ENCODE data around the gene CDC25A. TPM values are rescaled to one million over a fixed set of nuclear protein-coding genes. Genes with fewer than 3 reads are reported as not detected.
"Not testable (repeated sequence)": the region's sequence is repeated elsewhere in the genome, so short reads cannot be mapped to it uniquely, and the experiment has no call there.

CDC25A gene
- total and polyA plus RNA-seq, 8 donors = 0.28 to 1.1 (median 0.72) TPM

DNA sequence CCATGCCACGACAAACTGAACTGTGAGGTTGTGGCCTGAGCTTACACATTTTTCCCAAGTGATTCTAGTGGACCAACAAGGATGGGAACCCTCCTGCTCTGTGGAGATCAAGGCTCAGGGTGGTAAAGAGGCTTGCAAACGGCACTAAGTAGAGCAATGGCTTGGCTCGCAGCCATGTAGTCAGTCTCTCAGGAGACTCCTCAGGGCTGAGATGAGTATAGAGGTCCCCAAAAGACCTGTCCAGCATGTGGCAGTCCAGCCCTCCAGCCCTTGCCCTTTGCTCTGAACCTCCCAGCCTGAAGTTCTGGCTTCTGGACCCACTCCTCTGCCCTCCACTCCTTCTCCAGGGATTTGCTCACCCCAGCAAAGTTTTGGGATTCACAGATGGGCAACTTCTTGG, 26.8 kb upstream of the CDC25A start:
- no peaks in the 10 kb centered on the region for H3K36me3 ChIP-seq
- ATAC-seq (peak; percentile 20 to 54 (median 35)), DNase-seq (no peak), FAIRE-seq (no peak)
- 54 to 57% methylated on average over 3 of the region's 3 CpGs for WGBS, 2 donors
- H3K4me1 ChIP-seq = peaks cover 0 to 11% (median 0%) of the 10 kb centered on the region in 3 donors
- intact Hi-C loops (cut with DNase I) = no loop called here
- H3K27ac ChIP-seq = peak overlapping the region in 1 of 4 donors; percentile 4
- H3K4me3 ChIP-seq = no peak overlapping the region
- no peaks in the 10 kb centered on the region for H3K9me3 ChIP-seq
- TF ChIP-seq, protein P1, sequence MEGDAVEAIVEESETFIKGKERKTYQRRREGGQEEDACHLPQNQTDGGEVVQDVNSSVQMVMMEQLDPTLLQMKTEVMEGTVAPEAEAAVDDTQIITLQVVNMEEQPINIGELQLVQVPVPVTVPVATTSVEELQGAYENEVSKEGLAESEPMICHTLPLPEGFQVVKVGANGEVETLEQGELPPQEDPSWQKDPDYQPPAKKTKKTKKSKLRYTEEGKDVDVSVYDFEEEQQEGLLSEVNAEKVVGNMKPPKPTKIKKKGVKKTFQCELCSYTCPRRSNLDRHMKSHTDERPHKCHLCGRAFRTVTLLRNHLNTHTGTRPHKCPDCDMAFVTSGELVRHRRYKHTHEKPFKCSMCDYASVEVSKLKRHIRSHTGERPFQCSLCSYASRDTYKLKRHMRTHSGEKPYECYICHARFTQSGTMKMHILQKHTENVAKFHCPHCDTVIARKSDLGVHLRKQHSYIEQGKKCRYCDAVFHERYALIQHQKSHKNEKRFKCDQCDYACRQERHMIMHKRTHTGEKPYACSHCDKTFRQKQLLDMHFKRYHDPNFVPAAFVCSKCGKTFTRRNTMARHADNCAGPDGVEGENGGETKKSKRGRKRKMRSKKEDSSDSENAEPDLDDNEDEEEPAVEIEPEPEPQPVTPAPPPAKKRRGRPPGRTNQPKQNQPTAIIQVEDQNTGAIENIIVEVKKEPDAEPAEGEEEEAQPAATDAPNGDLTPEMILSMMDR (IDR thresholded peaks at IDR 0.05) = no peak
- H3K27me3 ChIP-seq = no peaks in the 10 kb centered on the region

DNA sequence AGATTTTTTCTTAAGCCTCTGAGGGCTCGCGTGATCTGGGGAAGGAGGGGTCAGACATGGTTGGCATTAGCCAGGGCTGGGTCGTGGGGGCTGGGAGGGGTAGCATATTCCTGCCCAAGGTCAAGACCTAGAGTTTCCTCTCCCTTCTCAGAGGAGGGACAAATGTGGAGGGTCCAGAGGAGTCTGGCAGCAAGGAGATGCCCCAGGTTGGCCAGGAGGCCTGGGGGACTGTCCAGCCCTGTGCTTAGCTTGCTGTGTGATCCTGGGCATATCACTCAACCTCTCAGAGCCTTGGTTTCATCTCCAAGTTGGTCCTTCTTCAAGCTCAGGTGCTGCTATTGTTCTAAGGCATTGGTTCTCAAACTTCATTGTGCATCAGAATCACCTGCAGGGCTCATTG, 26.0 kb upstream of the CDC25A start:
- FAIRE-seq = no peak
- WGBS, 2 donors = 87 to 88% methylated on average over 3 of the region's 3 CpGs

DNA sequence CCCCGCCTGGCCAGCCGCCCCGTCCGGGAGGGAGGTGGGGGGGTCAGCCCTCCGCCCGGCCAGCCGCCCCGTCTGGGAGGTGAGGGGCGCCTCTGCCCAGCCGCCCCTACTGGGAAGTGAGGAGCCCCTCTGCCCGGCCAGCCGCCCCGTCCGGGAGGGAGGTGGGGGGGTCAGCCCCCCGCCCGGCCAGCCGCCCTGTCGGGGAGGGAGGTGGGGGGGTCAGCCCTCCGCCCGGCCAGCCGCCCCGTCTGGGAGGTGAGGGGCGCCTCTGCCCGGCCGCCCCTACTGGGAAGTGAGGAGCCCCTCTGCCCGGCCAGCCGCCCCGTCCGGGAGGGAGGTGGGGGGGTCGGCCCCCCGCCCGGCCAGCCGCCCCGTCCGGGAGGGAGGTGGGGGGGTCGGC, 23.6 kb upstream of the CDC25A start:
- ATAC-seq; FAIRE-seq; H3K9me3 ChIP-seq; DNase-seq; H3K4me3 ChIP-seq; H3K36me3 ChIP-seq; H3K27ac ChIP-seq; intact Hi-C loops (cut with DNase I); H3K27me3 ChIP-seq: not testable (repeated sequence)
- peaks cover 0 to 11% (median 0%) of the 10 kb centered on the region in 3 donors for H3K4me1 ChIP-seq
- WGBS, 2 donors = 92 to 99% methylated on average over 12 to 15 of the region's 36 CpGs

More for the DNA sequence above, 26.0 kb upstream of the CDC25A start:
- Histone ChIP-seq H3K4me1 (peaks cover 0 to 11% (median 0%) of the 10 kb centered on the region in 3 donors), H3K27me3 (no peaks in the 10 kb centered on the region), H3K4me3 (no peak overlapping the region), H3K9me3 (no peaks in the 10 kb centered on the region), H3K27ac (no peak overlapping the region), H3K36me3 (no peaks in the 10 kb centered on the region)
- TF ChIP-seq, protein P1 (IDR thresholded peaks at IDR 0.05) = no peak
- DNase-seq (no peak), ATAC-seq (no peak)
- intact Hi-C loops (cut with DNase I) = no loop called here

DNA sequence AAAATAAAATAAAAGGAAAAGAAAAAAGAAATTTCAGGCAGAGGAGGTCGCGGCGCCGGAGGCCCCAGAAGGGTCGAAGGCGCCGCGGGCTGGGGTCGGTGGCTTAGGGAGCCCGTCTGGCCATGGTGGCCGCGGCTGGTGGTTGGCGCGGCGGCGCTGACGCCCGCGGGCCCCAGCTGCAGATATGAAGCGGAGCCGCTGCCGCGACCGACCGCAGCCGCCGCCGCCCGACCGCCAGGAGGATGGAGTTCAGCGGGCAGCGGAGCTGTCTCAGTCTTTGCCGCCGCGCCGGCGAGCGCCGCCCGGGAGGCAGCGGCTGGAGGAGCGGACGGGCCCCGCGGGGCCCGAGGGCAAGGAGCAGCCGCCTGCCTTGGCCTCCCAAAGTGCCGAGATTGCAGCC, 22.3 kb upstream of the CDC25A start:
- intact Hi-C loops (cut with DNase I); H3K36me3 ChIP-seq; FAIRE-seq; DNase-seq; H3K9me3 ChIP-seq; H3K27me3 ChIP-seq; H3K4me1 ChIP-seq; H3K4me3 ChIP-seq; ATAC-seq; H3K27ac ChIP-seq: not testable (repeated sequence)
- WGBS, 2 donors = 82% methylated on average over 35 to 38 of the region's 48 CpGs

DNA sequence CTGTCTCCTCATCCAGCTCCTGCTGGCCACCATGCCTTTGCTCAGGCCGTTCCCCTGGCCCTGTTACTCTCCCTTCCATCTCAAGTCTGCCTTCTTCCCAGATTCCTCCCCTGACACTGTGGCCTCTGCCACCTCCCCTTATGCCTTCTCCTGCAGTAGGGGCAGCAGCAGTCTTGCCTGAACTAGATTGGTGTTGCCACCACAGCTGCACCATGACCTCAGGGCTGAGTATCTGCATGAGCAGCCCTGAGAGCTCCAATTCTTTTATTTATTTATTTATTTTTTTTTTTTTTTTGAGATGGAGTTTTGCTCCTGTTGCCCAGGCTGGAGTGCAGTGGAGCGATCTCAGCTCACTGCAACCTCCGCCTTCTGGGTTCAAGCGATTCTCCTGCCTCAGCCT, 21.2 kb upstream of the CDC25A start:
- Histone ChIP-seq H3K27ac (no peak overlapping the region), H3K27me3 (no peaks in the 10 kb centered on the region), H3K4me1 (no peaks in the 10 kb centered on the region), H3K9me3 (no peaks in the 10 kb centered on the region), H3K36me3 (no peaks in the 10 kb centered on the region), H3K4me3 (no peak overlapping the region)
- no peak for DNase-seq
- intact Hi-C loops (cut with DNase I) = no loop called here
- TF ChIP-seq, protein P1 (IDR thresholded peaks at IDR 0.05) = no peak
- ATAC-seq = no peak
- WGBS, 2 donors = 90 to 92% methylated on average over 4 of the region's 4 CpGs
- no peak for FAIRE-seq

DNA sequence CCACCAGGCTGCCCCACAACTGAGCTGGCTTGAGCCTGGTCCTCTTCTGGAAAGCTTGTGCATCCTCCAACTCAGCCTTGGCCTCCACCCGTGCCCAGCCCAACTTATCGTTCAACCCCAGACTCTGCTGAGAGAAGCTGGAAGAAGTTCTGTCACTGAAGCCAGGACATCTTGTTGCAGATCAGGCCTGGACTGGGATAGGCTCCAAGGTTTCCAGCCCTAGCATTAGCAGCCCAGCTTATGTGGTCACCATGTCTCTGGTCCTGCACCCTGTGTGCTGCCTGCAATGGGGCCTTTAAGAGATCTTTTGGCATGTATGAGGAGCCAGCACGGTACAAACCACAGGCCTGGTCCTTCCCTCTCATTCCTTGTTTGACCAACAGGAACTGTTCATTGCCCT, 19.9 kb upstream of the CDC25A start:
- peak in 1 of 4 donors; percentile 12 for ATAC-seq
- intact Hi-C loops (cut with DNase I) = no loop called here
- FAIRE-seq = no peak
- H3K27me3 ChIP-seq = no peaks in the 10 kb centered on the region
- no peaks in the 10 kb centered on the region for H3K9me3 ChIP-seq
- 77 to 83% methylated on average over 3 of the region's 3 CpGs for WGBS, 2 donors
- TF ChIP-seq, protein P1 (IDR thresholded peaks at IDR 0.05) = no peak
- no peaks in the 10 kb centered on the region for H3K36me3 ChIP-seq
- no peak overlapping the region for H3K4me3 ChIP-seq
- no peaks in the 10 kb centered on the region for H3K4me1 ChIP-seq
- DNase-seq = no peak
- no peak overlapping the region for H3K27ac ChIP-seq
